Suprapubic skin (tissue), 4 donors: ENCODE results near the gene UNC119B. TPM values are rescaled to one million over a fixed set of nuclear protein-coding genes. Genes with fewer than 3 reads are reported as not detected.
A peak's percentile ranks its signal among the peaks of the same experiment; 100 is the strongest.

ENCODE experiments used
- DNase-seq, 2 donors: peaks; one replicate each; pipeline ENCODE4 v3.0.0-alpha.2; 2019; ENCODE audit warnings: low spot score in 2 of 2
- H3K27ac ChIP-seq: fragments of 200-600 bp; sonication (generic); one replicate; pipeline ENCODE4 v1.5.1; 2019
- H3K27me3 ChIP-seq: fragments of 200-600 bp; sonication (generic); one replicate; pipeline ENCODE4 v1.5.1; 2019
- H3K36me3 ChIP-seq: fragments of 200-600 bp; sonication (generic); one replicate; pipeline ENCODE4 v1.5.1; 2019
- H3K4me1 ChIP-seq: fragments of 200-600 bp; sonication (generic); one replicate; pipeline ENCODE4 v1.5.1; 2019
- H3K4me3 ChIP-seq: fragments of 200-600 bp; sonication (generic); one replicate; pipeline ENCODE4 v1.5.1; 2019; ENCODE audit warnings: mild to moderate bottlenecking
- H3K9me3 ChIP-seq: fragments of 200-600 bp; sonication (generic); one replicate; pipeline ENCODE4 v1.5.1; 2019
- EP300 ChIP-seq: sonication (generic); formaldehyde crosslinking; IDR thresholded peaks from one replicate; pipeline ENCODE4 v1.6.1; 2017; ENCODE audit warnings: antibody characterized with exemption
- POLR2A ChIP-seq, 2 donors: fragments of 450-650 bp; IDR thresholded peaks; one replicate each; pipeline ENCODE4 v1.6.1; 2017; ENCODE audit warnings: antibody characterized with exemption in 2 of 2, mild to moderate bottlenecking in 2 of 2, moderate library complexity in 2 of 2
- POLR2AphosphoS5 ChIP-seq, 3 donors: sonication (generic); formaldehyde crosslinking; IDR thresholded peaks; one replicate each; pipeline ENCODE4 v1.6.1; 2017; ENCODE audit warnings: antibody characterized with exemption in 3 of 3
- WGBS: methylation state at CpG from one replicate; pipeline ENCODE4 v1.1.5; 2018; 5-methylcytosine and 5-hydroxymethylcytosine counted together
- total RNA-seq, 4 donors: library from RNA; depleted of rRNA; stranded (reverse); fragments of >200 nt; gene quantifications; one replicate each; pipeline ENCODE4 v1.1.0, GENCODE V29; 2016
- TF ChIP-seq, protein P1 (sequence below), 2 donors: fragments of 200-600 bp in 1 of 2; fragments of 450-650 bp in 1 of 2; sonication (generic) in 1 of 2; IDR thresholded peaks; one replicate each; pipeline ENCODE4 v1.5.1; 2016 to 2019; ENCODE audit warnings: antibody characterized with exemption in 2 of 2, mild to moderate bottlenecking in 1 of 2, moderate library complexity in 1 of 2

Gene UNC119B
- total RNA-seq, 4 donors from 2014 or later = 14.2 to 27.6 (median 19.3) TPM

DNA sequence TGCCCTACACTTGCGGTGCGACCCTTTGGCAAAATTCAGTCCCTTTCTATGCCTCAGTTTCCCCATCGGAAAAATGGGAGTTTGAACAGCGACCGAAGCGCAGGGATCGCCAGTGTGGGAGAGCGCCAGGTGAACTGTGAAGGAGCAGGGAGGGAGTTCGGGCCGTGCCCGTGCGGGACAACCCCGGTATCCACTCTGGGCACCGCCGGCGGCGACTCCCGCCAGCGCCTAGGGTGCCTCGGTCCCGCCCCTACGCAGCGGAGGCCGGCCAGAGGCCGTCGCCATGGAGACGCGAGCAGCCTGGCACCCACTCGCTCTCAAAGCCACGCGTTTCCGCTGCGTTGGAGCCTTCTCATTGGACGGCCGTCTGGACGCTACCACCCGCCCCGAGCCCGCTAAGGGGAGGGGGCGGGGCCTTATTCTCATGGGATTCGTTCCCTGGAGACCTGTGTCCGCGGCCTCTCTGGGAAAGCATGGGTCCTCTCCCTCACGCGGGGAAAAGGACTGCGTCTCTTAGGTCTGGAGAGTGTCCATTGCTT is 24.0 kb upstream of the UNC119B start:
- peak; percentile 98 for DNase-seq
- Histone ChIP-seq H3K27me3 (no peaks in the 10 kb centered on the region), H3K4me1 (peaks cover 46% of the 10 kb centered on the region), H3K9me3 (no peaks in the 10 kb centered on the region), H3K36me3 (no peaks in the 10 kb centered on the region), H3K4me3 (peak overlapping the region; percentile 67), H3K27ac (peak overlapping the region; percentile 85)
- no peak for TF ChIP-seq POLR2A (IDR thresholded peaks at IDR 0.05)
- TF ChIP-seq POLR2AphosphoS5 (IDR thresholded peaks at IDR 0.05) = no peak
- no peak for TF ChIP-seq EP300
- TF ChIP-seq, protein P1, sequence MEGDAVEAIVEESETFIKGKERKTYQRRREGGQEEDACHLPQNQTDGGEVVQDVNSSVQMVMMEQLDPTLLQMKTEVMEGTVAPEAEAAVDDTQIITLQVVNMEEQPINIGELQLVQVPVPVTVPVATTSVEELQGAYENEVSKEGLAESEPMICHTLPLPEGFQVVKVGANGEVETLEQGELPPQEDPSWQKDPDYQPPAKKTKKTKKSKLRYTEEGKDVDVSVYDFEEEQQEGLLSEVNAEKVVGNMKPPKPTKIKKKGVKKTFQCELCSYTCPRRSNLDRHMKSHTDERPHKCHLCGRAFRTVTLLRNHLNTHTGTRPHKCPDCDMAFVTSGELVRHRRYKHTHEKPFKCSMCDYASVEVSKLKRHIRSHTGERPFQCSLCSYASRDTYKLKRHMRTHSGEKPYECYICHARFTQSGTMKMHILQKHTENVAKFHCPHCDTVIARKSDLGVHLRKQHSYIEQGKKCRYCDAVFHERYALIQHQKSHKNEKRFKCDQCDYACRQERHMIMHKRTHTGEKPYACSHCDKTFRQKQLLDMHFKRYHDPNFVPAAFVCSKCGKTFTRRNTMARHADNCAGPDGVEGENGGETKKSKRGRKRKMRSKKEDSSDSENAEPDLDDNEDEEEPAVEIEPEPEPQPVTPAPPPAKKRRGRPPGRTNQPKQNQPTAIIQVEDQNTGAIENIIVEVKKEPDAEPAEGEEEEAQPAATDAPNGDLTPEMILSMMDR (IDR thresholded peaks at IDR 0.05) = no peak
- 0% methylated on average over 19 of the region's 46 CpGs for WGBS

DNA sequence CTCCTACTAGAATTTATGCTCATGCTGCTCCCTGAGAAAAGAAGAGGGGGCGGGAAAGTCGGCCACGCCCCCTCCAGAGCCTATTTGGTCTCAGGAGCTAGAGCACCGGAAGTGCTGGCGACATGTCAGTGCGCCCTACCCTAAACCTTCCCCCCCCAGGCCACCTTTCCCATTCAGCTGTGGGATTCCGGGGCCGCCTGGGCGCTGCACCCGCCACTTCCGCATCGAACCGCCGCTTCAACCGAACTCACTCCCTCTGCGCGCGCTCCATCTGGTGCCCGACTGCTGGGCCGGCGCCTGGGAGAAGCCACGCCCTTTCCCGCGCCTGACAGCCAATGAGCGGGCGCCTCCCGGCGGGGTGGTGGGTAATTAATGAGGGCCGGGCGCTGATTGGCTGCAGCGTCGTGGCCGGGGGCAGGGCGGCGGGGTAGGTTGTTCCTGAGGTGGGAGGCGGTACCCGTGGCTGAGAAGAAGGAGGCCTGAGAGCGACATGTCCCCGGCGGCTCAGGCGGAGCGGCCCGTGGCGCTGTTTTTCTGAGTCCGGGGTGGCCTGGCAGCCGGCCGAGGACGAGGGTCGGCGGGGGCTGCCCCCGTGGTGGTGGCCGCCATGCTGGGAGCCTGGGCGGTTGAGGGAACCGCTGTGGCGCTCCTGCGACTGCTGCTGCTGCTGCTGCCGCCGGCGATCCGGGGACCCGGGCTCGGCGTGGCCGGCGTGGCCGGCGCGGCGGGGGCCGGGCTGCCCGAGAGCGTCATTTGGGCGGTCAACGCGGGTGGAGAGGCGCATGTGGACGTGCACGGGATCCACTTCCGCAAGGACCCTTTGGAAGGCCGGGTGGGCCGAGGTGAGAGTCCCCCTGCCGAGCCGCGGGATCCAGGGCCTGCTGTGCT is 23.3 kb upstream of the UNC119B start, which contains the start of gene MLEC:
MLEC (plus strand) TSS at position 460 of the 888 bp plus-strand sequence; CDS start at position 608, 148 bp downstream.
- Histone ChIP-seq H3K36me3 (no peaks in the 10 kb centered on the region), H3K4me3 (peak within 1 kb of the TSS; percentile 67), H3K27me3 (no peaks in the 10 kb centered on the region), H3K4me1 (peaks cover 46% of the 10 kb centered on the region), H3K9me3 (no peaks in the 10 kb centered on the region), H3K27ac (peak within 1 kb of the TSS; percentile 85)
- no CpG with 5 or more reads among the region's 84 CpGs for WGBS
- TF ChIP-seq POLR2A (IDR thresholded peaks at IDR 0.05) (peak in 1 of 2 donors; percentile 29), EP300 (no peak), POLR2AphosphoS5 (IDR thresholded peaks at IDR 0.05) (peak in 2 of 3 donors; percentile 8 to 15)
- TF ChIP-seq, protein P1 (IDR thresholded peaks at IDR 0.05) = peak in 1 of 2 donors; percentile 11
- DNase-seq = peak; percentile 99 to 100

DNA sequence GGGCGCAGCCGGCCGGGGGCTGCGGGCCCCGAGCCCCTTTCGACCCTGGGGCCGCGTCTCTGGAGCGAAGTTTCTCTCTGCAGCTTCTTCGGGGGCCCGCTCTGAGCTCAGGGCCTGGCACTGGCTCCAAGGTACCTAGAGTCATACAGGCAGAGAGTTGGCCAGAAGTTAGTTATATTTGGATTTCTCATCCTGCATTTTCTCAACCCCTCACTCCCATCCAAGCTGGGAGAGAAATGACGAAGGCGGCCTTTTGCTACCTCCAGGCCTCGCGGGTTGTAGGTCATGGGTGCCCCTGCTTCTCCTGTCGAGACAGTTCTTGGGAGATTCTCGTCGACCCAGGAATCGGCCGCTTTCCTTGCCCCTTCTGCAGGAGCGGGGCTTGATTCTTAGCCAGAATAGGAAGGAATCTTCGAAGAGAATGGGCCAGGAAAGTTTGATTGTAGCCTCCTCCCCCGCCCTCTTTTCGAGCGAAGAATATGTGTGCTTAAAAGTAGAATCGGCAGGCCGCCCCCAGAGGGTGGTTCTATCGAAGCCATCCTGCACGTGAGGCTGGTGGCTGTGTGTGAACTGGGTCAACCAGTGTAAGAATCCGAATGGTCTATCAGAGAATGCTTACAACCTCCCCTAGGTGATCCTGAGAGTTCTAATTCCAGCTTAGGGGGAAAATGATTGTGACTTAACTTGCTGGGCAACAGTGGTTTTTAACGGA is 22.5 kb upstream of the UNC119B start:
- WGBS = 0% methylated on average over 14 of the region's 31 CpGs
- TF ChIP-seq, protein P1 (IDR thresholded peaks at IDR 0.05) = no peak
- TF ChIP-seq EP300 = no peak
- no peak for TF ChIP-seq POLR2A (IDR thresholded peaks at IDR 0.05)
- TF ChIP-seq POLR2AphosphoS5 (IDR thresholded peaks at IDR 0.05) = no peak
- peaks cover 53% of the 10 kb centered on the region for H3K4me1 ChIP-seq
- H3K9me3 ChIP-seq = no peaks in the 10 kb centered on the region
- H3K27me3 ChIP-seq = no peaks in the 10 kb centered on the region
- H3K36me3 ChIP-seq = no peaks in the 10 kb centered on the region
- peak overlapping the region; percentile 67 for H3K4me3 ChIP-seq
- peak overlapping the region; percentile 85 for H3K27ac ChIP-seq
- peak in 1 of 2 donors; percentile 68 for DNase-seq

DNA sequence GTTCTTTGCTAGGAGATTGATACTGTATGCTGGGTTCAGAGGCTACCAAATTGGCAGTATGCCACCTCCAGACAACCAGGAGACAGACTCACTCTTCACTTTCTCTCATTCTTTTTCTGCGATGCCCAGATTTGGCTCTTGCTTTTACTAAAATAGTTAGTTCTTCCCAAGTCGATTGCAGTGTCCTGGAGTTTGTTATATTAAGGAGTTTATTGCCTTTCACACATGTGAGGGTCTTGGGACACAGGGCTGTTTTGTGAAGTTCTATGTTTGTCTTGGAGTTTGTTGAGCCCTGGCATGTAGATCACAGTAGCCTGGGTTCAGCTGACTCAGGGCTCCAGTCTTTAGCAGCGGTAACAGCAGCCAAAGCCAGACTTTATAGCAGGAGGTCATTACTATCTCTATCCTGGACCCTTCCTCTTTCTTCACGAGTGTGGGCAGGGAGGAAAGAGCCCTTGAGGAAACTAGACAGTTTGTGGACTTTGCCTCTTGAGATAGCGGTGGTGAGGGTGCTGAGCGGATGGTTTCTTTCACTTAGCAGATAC is 21.7 kb upstream of the UNC119B start:
- Histone ChIP-seq H3K27me3 (no peaks in the 10 kb centered on the region), H3K4me3 (peak overlapping the region; percentile 67), H3K36me3 (no peaks in the 10 kb centered on the region), H3K27ac (no peak overlapping the region), H3K9me3 (no peaks in the 10 kb centered on the region), H3K4me1 (peaks cover 56% of the 10 kb centered on the region)
- DNase-seq = no peak
- WGBS = 30% methylated on average over 6 of the region's 6 CpGs
- TF ChIP-seq POLR2A (IDR thresholded peaks at IDR 0.05) (no peak), POLR2AphosphoS5 (IDR thresholded peaks at IDR 0.05) (no peak), EP300 (no peak)
- TF ChIP-seq, protein P1 (IDR thresholded peaks at IDR 0.05) = no peak
